ENCODE measurements around the gene CFAP97D1. TPM values are rescaled to one million over a fixed set of nuclear protein-coding genes. Genes with fewer than 3 reads are reported as not detected.

Gene CFAP97D1
- total RNA-seq, 4 donors from 2014 or later, result 0.19 to 0.22 TPM; not detected in 2

GRCh38 chr17:43809121-43809520 is 28.9 kb downstream of the CFAP97D1 start:
- TF ChIP-seq, protein P1, sequence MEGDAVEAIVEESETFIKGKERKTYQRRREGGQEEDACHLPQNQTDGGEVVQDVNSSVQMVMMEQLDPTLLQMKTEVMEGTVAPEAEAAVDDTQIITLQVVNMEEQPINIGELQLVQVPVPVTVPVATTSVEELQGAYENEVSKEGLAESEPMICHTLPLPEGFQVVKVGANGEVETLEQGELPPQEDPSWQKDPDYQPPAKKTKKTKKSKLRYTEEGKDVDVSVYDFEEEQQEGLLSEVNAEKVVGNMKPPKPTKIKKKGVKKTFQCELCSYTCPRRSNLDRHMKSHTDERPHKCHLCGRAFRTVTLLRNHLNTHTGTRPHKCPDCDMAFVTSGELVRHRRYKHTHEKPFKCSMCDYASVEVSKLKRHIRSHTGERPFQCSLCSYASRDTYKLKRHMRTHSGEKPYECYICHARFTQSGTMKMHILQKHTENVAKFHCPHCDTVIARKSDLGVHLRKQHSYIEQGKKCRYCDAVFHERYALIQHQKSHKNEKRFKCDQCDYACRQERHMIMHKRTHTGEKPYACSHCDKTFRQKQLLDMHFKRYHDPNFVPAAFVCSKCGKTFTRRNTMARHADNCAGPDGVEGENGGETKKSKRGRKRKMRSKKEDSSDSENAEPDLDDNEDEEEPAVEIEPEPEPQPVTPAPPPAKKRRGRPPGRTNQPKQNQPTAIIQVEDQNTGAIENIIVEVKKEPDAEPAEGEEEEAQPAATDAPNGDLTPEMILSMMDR (IDR thresholded peaks at IDR 0.05; ENCODE audit: low read depth), result no peak

GRCh38 chr17:43810226-43810715 is 30.0 kb downstream of the CFAP97D1 start:
- TF ChIP-seq, protein P1 (IDR thresholded peaks at IDR 0.05; ENCODE audit: low read depth), result no peak

- TF ChIP-seq, protein P1 (IDR thresholded peaks at IDR 0.05; ENCODE audit: low read depth), result no peak
Measured at GRCh38 chr17:43810823-43811222, 30.6 kb downstream of the CFAP97D1 start.

DNA sequence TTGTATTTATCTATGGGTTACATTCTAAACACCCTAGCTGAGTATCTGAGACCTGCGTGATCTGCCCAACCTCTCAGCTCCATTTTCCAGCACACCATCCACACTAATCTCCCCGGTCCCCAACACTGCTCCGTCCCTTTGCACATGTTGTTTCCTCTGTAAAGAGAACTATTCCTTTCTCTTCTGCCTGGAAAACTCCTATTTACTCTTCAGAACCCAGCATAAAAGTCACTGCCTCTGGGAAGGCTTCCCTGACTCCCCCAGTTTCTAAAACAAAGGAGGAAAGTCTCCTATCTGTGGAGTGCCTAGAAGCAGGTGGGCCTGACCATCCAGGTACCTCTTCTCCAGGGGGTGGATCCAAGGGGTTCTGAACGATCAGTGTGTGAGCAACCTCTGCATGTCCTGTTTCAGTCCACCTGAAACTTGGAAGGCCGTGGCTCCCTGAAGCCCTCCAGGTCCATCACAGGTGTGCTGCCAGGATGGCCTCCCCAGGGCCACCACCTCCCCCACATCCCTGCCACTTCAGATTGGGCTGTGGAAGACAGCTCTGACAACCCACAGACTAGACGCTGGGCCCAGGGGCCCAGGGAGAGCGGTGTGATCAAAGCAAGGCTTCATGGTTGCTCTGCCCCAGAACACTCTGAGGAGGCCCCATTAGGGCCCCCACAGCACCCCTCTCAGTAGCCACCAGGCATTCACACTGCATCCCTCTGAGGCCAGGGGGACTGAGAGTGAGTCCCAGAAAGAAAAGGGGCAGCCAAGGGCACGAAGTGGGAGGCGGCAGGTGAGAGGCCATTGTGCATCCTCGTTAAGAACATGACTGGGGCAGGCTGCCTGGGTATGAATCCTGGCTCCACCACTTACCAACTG is 32.4 kb downstream of the CFAP97D1 start:
- TF ChIP-seq, protein P1 (IDR thresholded peaks at IDR 0.05; ENCODE audit: low read depth), result no peak

DNA sequence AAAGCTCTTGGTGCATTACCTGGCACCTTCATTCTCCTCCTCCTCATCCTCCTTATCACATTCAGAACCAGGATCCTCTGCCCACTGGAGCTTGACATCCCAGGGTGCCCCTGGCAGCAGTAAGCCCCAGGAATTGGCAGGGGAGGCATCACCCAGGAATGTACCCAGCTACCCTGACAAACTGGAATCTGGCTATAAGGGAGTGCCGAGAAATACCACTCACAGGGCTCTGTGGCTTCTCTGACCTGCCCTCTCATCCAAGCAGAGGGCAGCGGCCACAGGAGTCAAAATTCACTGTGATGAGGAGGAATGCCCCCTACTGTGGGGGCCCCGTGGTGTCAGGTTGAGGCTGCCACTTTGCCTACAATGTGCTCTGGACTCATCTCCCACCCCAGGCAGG is 33.2 kb downstream of the CFAP97D1 start:
- TF ChIP-seq, protein P1 (IDR thresholded peaks at IDR 0.05; ENCODE audit: low read depth), result no peak

GRCh38 chr17:43814026-43814425 is 33.8 kb downstream of the CFAP97D1 start:
- TF ChIP-seq, protein P1 (IDR thresholded peaks at IDR 0.05; ENCODE audit: low read depth), result no peak

GRCh38 chr17:43814714-43815113 is 34.5 kb downstream of the CFAP97D1 start:
- TF ChIP-seq, protein P1 (IDR thresholded peaks at IDR 0.05; ENCODE audit: low read depth), result no peak

Data from subcutaneous adipose tissue (tissue), 4 donors.